VCaP (cell line): ENCODE data around the gene CACNA2D4.
A peak's percentile ranks its signal among the peaks of the same experiment; 100 is the strongest.
"Not testable (repeated sequence)": the region's sequence is repeated elsewhere in the genome, so short reads cannot be mapped to it uniquely, and the experiment has no call there.

Source experiments
- H3K27ac ChIP-seq: fragments of 450-650 bp; 2 replicates; pipeline ENCODE4 v1.5.1; 2017
- CTCF ChIP-seq: fragments of 450-650 bp; conservative IDR thresholded peaks from 2 replicates; pipeline ENCODE4 v1.5.1; 2017; ENCODE audit warnings: mild to moderate bottlenecking, moderate library complexity

CACNA2D4 gene

GRCh38 chr12:1948883-1949282 is 30.4 kb upstream of the CACNA2D4 start:
- no peak for TF ChIP-seq CTCF
- no peak overlapping the region for H3K27ac ChIP-seq

GRCh38 chr12:1947081-1947480 is 28.6 kb upstream of the CACNA2D4 start:
- TF ChIP-seq CTCF, result no peak
- H3K27ac ChIP-seq, result no peak overlapping the region

GRCh38 chr12:1946296-1946695 is 27.8 kb upstream of the CACNA2D4 start:
- no peak overlapping the region for H3K27ac ChIP-seq
- no peak for TF ChIP-seq CTCF

- not testable (repeated sequence) for H3K27ac ChIP-seq
Observed at GRCh38 chr12:1945502-1945901, 27.1 kb upstream of the CACNA2D4 start.

GRCh38 chr12:1939801-1940607 is 21.6 kb upstream of the CACNA2D4 start:
- H3K27ac ChIP-seq, result peak overlapping the region; percentile 61
- TF ChIP-seq CTCF, result peak; percentile 97

GRCh38 chr12:1939331-1939730 is 20.9 kb upstream of the CACNA2D4 start:
- TF ChIP-seq CTCF, result no peak
- H3K27ac ChIP-seq, result peak overlapping the region; percentile 61

- TF ChIP-seq CTCF, result no peak
- peak overlapping the region; percentile 96 for H3K27ac ChIP-seq
Observed at GRCh38 chr12:1937481-1938224, 19.2 kb upstream of the CACNA2D4 start.
